Fibroblast of the conjunctiva (primary cell): ENCODE data around the gene FAAH.
"Not testable (repeated sequence)": the region's sequence is repeated elsewhere in the genome, so short reads cannot be mapped to it uniquely, and the experiment has no call there.

ENCODE experiments used
- DNase-seq: peaks from one replicate; pipeline ENCODE4 v3.0.0-alpha.2; 2010; ENCODE audit warnings: low read depth

FAAH gene

DNA sequence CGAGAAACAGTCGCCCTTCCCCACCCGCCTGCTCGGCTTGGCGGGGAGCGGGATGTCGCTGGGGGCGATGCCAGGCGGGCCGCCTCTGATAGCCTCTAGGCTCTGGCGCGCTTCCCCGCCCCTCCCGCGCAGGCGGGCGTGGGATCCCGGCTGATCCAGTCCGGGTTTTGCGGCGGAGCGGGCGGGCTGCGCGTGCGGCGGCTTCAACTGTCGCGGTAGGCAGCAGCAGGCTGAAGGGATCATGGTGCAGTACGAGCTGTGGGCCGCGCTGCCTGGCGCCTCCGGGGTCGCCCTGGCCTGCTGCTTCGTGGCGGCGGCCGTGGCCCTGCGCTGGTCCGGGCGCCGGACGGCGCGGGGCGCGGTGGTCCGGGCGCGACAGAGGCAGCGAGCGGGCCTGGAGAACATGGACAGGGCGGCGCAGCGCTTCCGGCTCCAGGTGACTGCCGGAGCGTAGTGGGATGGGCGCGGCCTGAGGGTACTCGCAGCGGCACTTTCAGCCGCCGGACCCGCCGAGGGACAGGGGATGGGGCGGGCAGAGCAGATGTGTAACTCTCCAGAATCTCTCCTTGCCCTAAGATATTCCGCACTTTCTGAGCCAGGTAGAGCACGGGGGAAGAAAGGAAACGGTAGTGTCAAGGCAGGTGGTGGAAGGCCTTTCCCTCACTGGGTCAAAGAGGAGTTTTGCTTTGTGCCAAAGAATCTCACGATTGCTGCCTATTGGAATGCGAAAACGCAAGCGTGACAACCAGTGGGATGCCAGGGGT, at the start of gene FAAH:
Gene FAAH, plus strand, starts transcription at position 210 of the 764 bp plus-strand sequence. Its CDS starts 32 bp downstream, at position 242.
- no peak for DNase-seq

DNA sequence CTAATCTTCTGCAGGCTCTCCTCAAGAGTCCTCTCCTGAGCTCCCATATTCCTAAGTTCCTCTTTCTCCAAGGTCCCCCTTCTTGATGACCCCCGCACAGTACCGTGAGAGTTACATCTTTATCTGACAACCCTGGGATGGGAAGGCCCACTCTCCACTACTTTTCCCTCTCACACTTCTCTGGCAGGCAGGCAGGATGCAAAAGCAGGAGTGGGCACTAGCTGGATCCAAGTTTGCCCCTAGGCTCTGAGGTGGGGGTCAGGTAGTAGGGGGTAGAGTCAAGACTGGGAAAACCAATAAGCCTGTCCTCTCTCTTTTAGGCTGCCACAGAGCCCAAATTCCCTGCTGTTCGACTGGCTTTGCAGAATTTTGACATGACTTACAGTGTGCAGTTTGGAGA, 49.6 kb upstream of the FAAH start:
- no peak for DNase-seq

DNA sequence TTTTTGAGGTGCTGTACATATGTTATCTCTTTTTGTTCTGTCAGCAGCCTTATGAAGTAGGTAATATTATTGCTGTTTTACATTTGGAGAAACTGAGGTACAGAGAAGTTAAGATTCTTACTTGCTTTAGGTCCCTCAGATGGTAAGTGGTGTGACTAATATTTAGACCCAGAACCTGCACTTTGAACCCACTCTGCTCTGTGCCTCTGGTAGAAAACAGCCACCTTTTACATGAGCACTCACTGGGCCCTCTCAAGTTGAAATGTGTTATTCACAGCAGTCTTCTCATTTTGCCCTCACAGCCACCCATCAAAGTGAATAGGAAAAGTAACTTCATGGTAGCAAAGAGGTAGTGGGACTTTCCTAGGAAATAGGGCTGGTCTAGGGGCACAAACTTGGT, 48.8 kb upstream of the FAAH start:
- no peak for DNase-seq

DNA sequence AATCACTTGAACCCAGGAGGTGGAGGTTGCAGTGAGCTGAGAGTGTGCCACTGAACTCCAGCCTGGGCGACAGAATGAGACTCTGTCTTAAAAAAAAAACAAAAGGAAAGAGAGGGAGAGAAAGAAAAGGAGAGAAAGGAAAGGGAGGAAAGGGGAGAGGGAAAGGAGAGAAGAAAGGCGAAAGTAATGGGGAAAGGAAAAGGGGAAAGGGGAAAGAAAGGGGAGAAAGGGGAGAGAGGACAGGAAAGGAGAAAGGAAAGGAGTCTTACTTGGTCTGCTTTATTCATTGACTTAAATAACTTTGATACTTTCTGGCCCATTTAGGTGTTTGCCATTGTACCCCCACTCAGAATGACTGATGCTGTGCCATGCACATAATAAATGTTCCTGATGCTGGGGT, 41.8 kb upstream of the FAAH start:
- DNase-seq: no peak

DNA sequence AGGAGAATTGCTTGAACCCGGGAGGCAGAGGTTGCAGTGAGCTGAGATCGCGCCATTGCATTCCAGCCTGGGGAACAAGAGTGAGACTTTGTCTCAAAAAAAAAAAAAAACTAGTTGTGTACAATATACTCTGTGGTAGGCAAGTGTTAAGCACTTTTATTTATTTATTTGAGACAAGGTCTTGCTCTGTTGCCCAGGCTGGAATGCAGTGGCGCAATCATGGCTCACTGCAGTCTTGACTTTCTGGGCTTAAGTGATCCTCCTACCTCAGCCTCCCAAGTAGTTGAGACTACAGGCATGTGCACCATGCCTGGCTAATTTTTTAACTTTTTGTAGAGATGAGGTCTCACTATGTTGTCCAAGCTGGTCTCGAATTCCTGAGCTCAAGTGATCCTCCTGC, 38.2 kb upstream of the FAAH start:
- not testable (repeated sequence) for DNase-seq

DNA sequence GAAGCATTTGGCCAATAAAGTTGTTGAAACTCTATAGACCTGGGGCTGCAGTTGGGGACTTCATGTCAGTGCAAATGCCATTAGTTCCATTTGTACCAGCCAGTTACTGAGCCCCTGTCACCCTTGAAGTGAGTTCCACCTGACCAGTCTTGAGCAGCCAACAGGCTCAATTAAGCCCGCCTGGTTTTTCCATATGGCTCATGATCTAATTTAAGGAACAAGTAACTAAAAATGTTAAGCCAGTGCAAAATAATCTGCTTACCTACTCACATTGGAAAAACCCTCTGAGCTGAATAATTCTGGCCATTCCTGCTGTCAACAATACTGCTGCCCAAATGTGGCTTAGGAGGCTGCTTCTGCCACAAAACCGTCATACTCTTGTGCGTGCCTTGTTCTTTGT, 32.0 kb upstream of the FAAH start:
- DNase-seq: no peak

DNA sequence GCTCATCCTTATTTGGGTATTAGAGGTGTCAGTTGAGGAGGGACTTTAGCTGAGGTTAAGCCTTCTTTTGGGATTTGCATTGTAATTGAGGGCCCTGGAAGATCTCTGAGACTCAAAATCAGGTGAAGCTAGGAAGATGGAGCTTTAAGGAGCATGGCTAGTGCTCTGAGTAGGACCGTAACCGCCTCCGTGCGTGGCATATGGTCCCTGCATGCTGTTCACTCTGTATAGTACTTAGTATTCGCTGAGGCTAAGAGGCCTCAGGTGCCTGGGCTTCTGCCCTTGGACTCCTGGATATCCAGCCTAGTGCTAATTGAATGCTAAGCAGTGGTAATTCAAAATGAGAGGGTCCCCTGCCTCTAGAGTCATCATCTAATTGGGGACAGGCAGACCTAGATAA, 31.0 kb upstream of the FAAH start:
- no peak for DNase-seq

DNA sequence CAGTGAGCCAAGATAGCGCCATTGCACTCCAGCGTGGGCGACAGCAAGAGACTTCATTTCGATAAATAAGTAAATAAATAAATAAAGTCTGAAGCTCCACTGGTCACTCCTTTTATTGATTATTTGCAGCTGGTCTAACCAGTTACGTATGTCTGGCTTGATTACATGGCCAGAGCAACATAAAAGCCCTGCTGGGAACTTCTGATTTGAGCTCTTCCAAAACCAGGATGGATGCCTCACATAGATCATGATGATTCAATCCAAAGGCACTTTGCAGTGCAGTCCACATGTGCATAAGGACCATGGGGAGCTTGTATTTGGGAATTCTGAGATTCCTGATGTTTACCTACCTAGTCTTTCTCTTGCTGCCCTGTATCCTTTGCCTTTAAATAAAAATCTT, 29.5 kb upstream of the FAAH start:
- peak; percentile 64 for DNase-seq

DNA sequence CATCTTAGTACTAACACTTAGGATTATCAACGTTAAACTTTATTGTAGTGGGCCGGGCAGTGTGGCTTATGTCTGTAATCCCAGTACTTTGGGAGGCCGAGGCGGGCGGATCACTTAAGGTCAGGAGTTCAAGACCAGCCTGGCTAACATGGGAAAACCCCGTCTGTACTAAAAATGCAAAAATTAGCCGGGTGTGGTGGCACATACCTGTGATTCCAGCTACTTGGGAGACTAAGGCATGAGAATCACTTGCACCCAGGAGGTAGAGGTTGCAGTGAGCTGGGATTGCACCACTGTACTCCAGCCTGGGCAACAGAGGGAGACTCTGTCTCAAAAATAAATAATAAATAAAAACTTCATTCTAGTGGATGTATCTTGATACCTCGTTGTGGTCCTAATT, 28.3 kb upstream of the FAAH start:
- DNase-seq: not testable (repeated sequence)

DNA sequence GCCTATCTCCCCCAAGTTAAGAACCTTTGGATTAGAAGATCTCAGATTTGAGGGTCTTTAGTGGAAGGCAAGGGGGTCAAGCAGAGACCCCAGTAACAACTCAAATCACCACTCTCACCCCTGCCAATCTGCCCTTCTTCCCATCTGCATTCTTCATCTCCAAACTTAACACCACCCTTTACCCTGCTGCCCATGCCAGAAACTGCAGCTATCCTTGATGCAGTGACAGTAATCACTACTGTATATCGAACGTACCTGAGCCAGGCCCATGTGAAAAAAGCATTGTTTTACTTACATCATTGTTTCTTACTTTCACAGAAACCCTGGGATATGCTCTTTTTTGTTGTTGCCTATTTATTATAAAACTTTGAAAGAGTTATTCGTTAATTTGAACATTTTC, 27.0 kb upstream of the FAAH start:
- DNase-seq: no peak

DNA sequence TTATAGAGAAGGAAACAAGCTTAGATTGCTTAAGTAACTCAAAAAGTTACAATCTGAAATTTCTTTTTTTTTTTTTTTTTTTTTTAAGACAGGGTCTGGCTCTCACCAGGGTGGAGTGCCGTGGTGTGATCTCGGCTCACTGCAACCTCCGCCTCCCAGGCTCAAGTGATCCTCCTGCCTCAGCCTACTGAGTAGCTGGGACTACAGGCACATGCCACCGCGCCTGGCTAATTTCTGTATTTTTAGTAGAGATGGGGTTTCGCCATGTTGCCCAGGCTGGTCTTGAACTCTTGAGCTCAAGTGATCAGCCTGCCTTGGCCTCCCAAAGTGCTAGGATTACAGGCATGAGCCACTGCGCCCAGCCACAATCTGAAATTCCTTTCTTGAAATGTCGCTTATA, 26.4 kb upstream of the FAAH start:
- DNase-seq: not testable (repeated sequence)

DNA sequence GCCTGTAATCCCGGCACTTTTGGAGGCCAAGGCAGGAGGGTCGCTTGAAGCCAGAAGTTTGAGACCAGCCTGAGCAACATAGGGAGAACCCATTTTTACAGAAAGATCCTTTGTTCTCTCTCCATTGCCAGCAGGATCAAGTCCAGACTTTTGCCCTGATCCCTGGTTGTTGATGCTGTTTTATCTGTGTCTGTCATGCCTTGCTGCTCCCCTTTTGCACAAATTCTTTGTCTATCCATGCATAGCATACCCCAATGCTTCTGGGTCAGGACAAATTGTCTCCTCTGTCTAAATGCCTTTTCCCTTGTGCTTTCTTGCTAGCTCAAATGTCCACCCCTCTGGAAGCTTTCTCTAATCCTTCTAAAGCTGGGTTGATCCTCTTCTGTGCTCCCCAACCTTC, 25.3 kb upstream of the FAAH start:
- DNase-seq: no peak

DNA sequence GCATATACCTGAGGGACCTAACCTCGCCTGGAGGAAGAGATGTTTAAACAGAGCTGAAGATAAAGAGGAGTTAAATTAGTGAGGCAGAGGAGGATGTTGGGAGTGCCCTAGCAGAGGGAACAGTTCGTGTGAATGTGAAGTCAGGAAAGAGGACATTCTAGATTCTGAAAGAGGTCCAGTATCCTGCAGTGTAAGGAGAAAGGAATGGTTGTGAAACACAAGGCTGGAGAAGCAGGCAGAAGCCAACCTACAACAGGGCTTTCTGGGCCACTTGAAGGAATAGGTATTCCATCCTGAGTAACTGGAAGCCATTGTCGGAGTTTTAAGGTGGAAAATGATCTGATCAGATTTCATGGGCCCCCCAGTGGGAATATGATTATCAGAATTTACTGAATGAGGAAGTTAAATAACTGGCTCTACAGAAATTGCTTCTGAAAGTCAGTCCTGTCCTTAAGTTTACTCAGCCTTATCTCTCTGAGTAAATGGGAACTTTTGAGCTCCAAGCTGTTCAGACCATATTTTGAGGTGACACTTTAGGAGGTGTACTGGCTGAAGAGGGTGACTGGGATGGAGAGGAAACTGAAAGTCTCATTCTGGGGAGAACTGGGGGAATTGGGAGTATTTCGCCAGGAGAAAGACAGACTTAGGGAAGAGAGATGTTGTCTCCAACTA, 24.4 kb upstream of the FAAH start:
- DNase-seq: no peak

DNA sequence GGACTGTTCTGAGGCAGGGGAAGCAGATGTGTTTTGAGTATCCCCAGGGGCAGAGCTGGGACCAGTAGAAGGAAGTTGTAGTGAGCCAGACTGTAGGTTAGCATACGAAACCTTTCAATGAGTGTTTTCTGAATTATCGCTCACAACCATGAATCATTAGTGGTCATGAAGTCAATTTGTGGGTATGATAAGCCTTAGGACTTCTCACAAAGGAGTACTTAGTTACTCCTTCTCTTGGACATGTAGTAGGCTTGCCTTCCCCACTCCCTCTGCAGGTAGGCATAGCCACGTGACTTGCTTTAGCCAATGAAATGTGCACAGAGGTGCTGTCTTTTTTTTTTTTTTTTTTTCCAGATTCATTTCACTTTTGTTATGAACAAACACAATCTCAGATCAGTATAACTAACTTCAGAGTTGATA, 23.9 kb upstream of the FAAH start:
- DNase-seq: no peak

DNA sequence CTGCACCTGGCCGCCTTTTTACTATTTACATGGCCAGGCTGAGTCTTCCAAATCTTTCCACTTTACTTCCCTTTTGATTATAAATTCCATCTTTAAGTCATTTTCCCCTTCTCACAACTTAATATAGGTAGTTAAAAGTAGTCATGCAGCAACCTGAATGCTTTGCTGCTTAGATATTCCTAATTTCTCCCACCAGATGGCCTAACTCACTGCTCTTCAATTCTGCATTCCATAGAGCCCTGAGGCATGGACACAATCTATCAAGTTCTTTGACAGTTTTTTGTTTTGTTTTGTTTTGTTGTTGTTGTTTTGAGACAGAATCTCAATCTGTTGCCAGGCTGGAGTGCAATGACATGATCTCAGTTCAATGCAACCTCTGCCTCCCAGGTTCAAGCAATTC, 21.7 kb upstream of the FAAH start:
- no peak for DNase-seq

DNA sequence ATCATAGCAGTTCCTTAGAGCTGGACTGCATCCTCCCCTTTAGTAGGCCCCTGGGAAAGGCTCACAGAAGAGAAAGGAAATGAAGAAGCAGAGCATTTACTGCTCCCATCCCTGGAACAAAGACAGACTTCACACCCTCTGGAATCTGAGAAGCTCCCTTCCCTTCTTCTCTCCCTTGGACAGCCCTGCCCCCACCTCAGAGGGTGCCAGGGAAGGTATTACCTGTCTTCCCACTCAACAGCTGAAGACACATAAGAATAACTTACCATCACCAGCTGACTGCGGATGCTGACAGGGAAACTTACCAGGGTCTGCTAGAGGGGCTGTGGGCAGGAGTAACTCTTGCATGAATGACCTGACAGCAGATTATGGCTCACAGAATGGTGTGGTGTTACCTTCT, 14.1 kb upstream of the FAAH start:
- DNase-seq: no peak

DNA sequence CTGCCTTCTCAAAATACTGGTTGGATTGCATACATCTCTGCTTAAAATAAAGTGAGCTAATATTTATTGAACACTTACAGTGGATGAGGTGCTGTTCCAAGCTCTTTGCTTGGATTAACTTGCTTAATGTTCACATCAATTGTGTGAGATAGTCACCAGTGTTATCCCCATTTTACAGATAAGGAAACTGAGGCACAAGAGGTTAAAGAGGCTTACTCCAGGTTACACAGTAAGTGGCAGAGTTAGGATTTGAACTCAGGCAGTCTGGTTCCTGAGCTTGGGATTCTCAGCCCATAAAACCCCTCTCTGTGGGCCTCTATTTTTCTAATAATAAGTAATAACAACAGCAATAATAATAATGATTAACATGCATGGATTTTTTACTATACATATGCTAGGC, 13.6 kb upstream of the FAAH start:
- no peak for DNase-seq

DNA sequence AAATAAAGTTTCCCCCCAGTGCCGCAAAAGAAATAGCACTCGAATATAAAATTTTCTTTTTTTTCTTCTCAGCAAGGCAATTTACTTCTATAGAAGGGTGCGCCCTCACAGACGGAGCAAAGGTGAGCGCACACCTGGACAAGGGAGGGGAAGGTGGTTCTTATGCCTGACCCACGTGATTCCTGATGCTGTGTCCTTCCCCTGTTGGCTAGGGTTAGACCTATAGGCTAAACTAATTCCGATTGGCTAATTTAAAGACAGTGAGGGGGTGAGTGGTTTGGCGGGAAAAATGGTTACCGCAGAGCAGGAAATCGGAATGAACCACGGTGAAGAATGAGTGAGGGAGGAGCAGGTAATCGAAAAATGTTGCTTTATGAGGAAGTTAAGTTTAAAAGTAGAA, 607 bp upstream of the FAAH start:
- no peak for DNase-seq

DNA sequence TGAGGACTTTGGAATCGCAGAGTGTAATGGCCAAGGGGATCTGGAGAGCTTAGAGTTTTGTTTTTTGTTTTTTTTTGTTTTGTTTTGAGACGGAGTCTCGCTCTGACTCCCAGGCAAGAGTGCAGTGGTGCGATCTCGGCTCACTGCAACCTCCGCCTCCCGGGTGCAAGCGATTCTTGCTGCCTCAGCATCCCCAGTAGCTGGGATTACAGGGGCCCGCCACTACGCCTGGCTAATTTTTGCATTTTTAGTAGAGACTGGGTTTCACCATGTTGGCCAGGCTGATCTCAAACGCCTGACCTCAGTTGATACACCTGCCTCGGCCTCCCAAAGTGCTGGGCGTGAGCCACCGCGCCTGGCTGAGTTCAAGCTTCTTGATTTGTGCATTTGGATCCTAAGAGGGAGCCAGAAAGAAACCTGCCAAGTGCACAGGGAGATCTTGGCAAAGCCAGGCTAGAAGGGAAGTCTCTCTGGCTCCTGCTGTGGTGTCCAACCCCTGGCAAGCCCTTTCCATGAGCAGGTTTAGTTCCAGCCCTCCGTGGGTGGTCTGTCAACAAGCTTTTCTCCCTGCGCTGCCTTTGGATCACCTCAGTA, 852 bp downstream of the FAAH start:
- DNase-seq: no peak

DNA sequence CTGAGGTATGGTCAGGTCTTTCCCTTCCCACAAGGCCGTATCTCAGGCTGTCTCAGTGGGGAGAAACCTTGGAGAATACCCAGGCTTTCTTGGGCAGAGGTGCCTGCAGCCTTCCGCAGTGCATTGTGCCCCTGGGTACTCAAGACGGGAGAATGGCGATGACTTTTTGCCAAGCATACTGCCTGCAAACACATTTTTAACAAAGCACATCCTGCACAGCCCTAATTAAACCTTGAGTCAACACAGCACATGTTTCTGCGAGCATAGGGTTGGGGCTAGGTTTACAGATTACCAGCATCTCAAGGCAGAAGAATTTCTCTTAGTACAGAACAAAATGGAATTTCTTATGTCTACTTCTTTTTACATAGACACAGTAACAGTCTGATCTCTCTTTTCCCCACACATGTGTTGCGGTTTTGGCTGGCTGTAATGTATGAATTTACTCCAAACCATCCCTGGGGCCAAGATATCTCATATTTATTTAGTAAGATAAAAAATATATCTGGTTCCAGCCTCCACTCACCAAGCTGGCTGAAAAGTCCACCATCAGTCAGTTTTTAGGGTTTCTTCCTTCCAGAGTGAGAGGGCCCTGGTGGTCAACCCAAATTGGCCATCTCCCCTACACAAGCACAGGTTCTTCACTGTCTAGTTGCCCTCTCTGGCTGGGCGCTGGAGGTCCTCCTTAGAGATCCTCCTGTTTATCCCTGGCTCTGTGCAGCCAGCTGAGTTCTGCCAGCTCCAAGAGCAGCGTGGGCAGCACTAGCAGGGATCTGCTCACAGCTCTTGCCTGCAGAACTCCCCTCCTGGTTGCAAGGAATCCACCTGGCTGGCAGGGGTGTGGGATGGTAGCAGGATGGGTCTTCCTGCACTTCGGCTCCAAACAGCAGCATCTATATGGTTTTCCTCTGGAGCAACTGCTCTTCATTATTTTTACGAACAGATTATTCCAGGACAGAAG, 2.6 kb downstream of the FAAH start:
- DNase-seq: no peak

DNA sequence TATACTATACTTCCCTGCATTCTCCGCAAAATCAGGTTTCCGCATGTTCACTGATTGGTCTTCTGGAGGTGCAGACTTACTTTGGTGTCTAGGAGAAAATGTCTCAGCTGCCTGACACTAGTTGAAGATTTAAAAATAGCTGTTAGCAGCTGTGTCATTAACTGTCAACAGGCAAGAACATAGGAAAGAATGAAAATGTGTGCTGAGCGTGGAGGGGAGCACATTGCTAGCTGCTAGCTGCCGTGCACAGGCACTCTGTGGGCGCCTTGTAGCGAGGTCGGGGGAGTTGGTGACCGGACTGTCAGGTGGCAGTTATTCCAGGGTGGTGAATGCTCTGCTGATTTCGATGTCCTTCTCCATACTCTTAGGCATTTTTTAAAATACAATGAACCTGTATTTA, 5.2 kb downstream of the FAAH start:
- no peak for DNase-seq

DNA sequence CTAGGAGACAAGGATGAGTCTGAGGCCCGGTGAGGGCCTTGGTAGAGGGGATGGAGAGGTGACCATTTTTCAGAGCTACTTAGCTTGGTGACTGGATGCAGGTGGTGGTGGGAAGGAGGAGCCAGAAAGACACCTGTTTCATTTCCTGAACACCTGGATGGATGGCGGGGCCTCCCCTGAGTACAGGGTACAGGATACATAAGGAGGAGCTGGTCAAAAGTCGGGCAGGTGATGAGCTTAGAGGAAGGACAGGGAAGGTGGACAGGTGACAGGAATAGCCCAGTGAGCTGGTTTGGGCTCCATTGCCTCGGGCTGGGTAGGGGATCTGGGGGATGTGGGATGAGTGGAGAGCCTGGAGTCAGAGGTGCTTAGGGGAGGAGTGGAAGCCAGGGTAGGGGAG, 6.3 kb downstream of the FAAH start:
- no peak for DNase-seq
